MM.1S (cell line): Measurements from ENCODE around the gene CRYGA.
"Not testable (repeated sequence)": the region's sequence is repeated elsewhere in the genome, so short reads cannot be mapped to it uniquely, and the experiment has no call there.

Experiments used
- DNase-seq: peaks from one replicate; pipeline ENCODE4 v3.0.0-alpha.2; 2015
- H2AFZ ChIP-seq: fragments of 300-600 bp; sonication (generic); 2 replicates; pipeline ENCODE4 v1.6.0; 2016; ENCODE audit warnings: antibody characterized with exemption, low read length
- H3F3A ChIP-seq: fragments of 300-600 bp; sonication (generic); 2 replicates; pipeline ENCODE4 v1.6.1; 2016; ENCODE audit warnings: mild to moderate bottlenecking, antibody characterized with exemption, low read length, moderate library complexity, mixed read lengths; ENCODE audit not compliant: insufficient read depth
- H3K27ac ChIP-seq: fragments of 300-600 bp; sonication (generic); 2 replicates; pipeline ENCODE4 v1.5.1; 2016; ENCODE audit warnings: mild to moderate bottlenecking, low read length
- H3K27me3 ChIP-seq: fragments of 300-600 bp; sonication (generic); replicated peaks from 2 replicates; pipeline ENCODE4 v1.6.0; 2016; ENCODE audit warnings: low read length; ENCODE audit not compliant: insufficient read depth
- H3K36me3 ChIP-seq: fragments of 300-600 bp; sonication (generic); replicated peaks from 2 replicates; pipeline ENCODE4 v1.6.1; 2016; ENCODE audit warnings: mild to moderate bottlenecking, low read length, mixed read lengths; ENCODE audit not compliant: insufficient read depth
- H3K4me1 ChIP-seq: fragments of 300-600 bp; sonication (generic); 2 replicates; pipeline ENCODE4 v1.6.1; 2016; ENCODE audit warnings: low read length, mixed read lengths
- H3K4me2 ChIP-seq: fragments of 300-600 bp; sonication (generic); 2 replicates; pipeline ENCODE4 v1.6.0; 2016; ENCODE audit warnings: low read depth, low read length
- H3K4me3 ChIP-seq: fragments of 300-600 bp; sonication (generic); 2 replicates; pipeline ENCODE4 v1.5.1; 2016; ENCODE audit warnings: low read length, mixed read lengths
- H3K79me2 ChIP-seq: fragments of 300-600 bp; sonication (generic); 2 replicates; pipeline ENCODE4 v1.6.1; 2016; ENCODE audit warnings: mixed run types, low read length, mixed read lengths
- H3K9ac ChIP-seq: fragments of 300-600 bp; sonication (generic); 2 replicates; pipeline ENCODE4 v1.6.1; 2016; ENCODE audit warnings: low read length, mixed read lengths
- H3K9me2 ChIP-seq: fragments of 300-600 bp; sonication (generic); replicated peaks from 2 replicates; pipeline ENCODE4 v1.6.1; 2016; ENCODE audit warnings: mild to moderate bottlenecking, low read length, mixed read lengths; ENCODE audit not compliant: insufficient read depth
- H3K9me3 ChIP-seq: fragments of 300-600 bp; sonication (generic); replicated peaks from 2 replicates; pipeline ENCODE4 v1.6.1; 2016; ENCODE audit warnings: mild to moderate bottlenecking, low read length, mixed read lengths; ENCODE audit not compliant: insufficient read depth
- H4K20me1 ChIP-seq: fragments of 300-600 bp; sonication (generic); 2 replicates; pipeline ENCODE4 v1.6.1; 2016; ENCODE audit warnings: mild to moderate bottlenecking, low read length, moderate library complexity, mixed read lengths; ENCODE audit not compliant: insufficient read depth
- CTCF ChIP-seq: fragments of 300-600 bp; sonication (generic); IDR thresholded peaks from 2 replicates; pipeline ENCODE4 v1.5.1; 2016; ENCODE audit warnings: antibody characterized with exemption, low read length, mixed read lengths
- EZH2 ChIP-seq: fragments of 300-600 bp; sonication (generic); optimal IDR thresholded peaks from 2 replicates; pipeline ENCODE3; 2017; ENCODE audit warnings: low read depth, mild to moderate bottlenecking, antibody characterized with exemption, low read length, mixed read lengths
- EZH2phosphoT487 ChIP-seq: fragments of 300-600 bp; sonication (generic); IDR thresholded peaks from 2 replicates; pipeline ENCODE4 v1.6.1; 2018; ENCODE audit warnings: antibody characterized with exemption, low read length

Gene CRYGA

GRCh38 chr2:208112969-208113368 lies 50.4 kb downstream of the CRYGA start:
- H3K27me3 ChIP-seq = no peaks in the 10 kb centered on the region
- H2AFZ ChIP-seq = no peak overlapping the region
- no peaks in the 10 kb centered on the region for H3K36me3 ChIP-seq
- no peak overlapping the region for H3K4me3 ChIP-seq
- no peak overlapping the region for H3K27ac ChIP-seq
- H3K79me2 ChIP-seq = no peaks in the 10 kb centered on the region
- H4K20me1 ChIP-seq = no peaks in the 10 kb centered on the region
- no peaks in the 10 kb centered on the region for H3K9me3 ChIP-seq
- no peak overlapping the region for H3K9ac ChIP-seq
- no peaks in the 10 kb centered on the region for H3K9me2 ChIP-seq
- no peak for TF ChIP-seq CTCF
- no peak for TF ChIP-seq EZH2phosphoT487
- TF ChIP-seq EZH2 = no peak
- no peaks in the 10 kb centered on the region for H3F3A ChIP-seq
- no peak for DNase-seq
- no peak overlapping the region for H3K4me2 ChIP-seq
- no peaks in the 10 kb centered on the region for H3K4me1 ChIP-seq

- H3K9ac ChIP-seq, H3K4me3 ChIP-seq, H3F3A ChIP-seq, H3K27ac ChIP-seq, H3K36me3 ChIP-seq, H3K4me2 ChIP-seq, H3K9me2 ChIP-seq, H3K4me1 ChIP-seq, H3K27me3 ChIP-seq, DNase-seq, H3K79me2 ChIP-seq, H4K20me1 ChIP-seq, H3K9me3 ChIP-seq, H2AFZ ChIP-seq: not testable (repeated sequence)
Measured at GRCh38 chr2:208112273-208112745, 51.1 kb downstream of the CRYGA start.
